T47D (cell line): ENCODE measurements around the gene BCAS3.

Experiments
- DNase-seq, 2 experiments: peaks; one replicate each; pipeline versions ENCODE4 v3.0.0 to v3.0.0-alpha.2; 2011 to 2012; ENCODE audit warnings: low read depth in 1 of 2, low spot score in 1 of 2
- JUND ChIP-seq: IDR thresholded peaks from 2 replicates; pipeline ENCODE4 v1.6.1; 2012; ENCODE audit warnings: low read depth
- in situ Hi-C: cut with HindIII; loops from 2 replicates; pipeline ENCODE4 v1.10.0; 2016; ENCODE audit warnings: low sequenced_read_pairs, low pct_unique_long_range_greater_than_20kb

BCAS3 gene

DNA sequence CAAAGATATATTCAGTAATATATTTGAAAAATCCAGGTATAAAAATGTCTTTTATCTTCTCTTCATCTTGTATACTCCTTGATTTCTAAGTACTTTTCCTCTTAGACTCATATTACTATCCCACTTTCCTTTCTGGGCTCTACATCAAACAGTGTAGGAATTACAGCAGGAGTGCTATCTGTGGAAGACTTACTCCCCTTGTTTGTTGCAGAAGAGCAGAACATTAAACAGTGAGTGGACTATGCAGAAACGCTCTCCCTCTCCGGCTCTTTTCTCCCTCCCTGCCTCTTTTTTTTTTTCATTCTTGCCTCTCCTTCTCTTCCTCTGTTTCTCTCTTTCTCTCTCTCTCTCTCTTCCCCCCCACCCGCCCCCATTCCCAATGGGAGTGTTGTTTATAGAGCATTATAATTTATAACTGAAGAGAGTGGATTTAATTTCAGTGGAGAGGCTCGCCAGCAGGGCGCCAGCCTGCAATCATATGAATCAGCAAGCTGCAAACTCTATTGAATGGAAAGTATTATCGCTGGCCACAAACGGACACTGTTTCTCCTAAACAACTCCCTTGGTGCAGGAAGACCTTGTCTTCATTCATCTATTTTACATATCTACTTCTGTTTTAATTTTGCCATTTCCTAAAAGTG lies 479.7 kb downstream of the BCAS3 start:
- DNase-seq: peak; percentile 6 to 30
- no peak for TF ChIP-seq JUND
- in situ Hi-C loops: no loop called here

DNA sequence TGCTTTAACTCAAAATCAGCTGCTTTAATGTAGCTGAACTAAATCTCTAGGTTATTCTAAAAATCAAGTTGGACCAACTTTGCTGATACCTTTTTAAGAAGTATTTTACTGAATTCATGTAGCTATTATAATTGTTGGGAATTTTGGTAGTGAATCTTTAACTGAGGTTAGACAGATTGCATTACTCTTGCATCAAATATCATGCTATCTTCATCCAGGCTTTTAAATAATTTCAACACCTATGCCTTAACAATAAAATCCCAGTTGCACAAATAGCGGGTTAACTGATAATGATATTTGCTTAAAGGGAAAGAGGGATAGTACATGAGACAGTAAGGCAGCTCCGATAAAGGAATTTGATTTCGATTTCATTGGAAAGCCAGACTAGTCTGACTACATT lies 480.7 kb downstream of the BCAS3 start:
- in situ Hi-C loops: no loop called here
- TF ChIP-seq JUND: no peak

DNA sequence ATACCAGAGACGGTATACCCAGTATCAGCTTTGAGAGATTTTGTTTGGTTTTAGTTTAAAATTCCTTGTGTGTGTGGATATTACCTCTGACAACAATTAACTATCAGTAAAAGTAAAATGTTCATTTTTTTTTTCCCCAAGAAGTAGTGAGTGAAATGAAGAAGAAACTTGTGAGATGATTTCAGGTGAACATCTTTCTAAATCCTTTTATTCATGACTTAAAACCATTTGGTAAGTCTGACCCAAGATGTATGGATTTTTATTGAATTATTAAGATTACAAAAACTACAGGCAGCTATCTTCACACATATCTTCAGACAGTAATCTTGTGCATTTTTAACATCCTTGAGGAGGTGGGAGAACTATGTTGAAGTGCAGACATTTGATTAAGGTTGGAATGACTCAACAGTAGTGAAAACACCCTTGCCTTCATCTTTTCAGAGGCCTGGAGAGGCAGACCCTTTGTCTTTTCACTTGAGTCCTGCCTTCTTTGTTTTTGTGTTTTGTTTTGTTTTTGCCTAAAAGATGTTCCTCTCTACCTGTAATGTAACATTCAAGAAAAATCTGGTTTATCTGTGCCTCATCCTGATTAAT lies 481.7 kb downstream of the BCAS3 start:
- no peak for TF ChIP-seq JUND
- in situ Hi-C loops: no loop called here
- DNase-seq: no peak

More for the DNA sequence above, 480.7 kb downstream of the BCAS3 start:
- no peak for DNase-seq

DNA sequence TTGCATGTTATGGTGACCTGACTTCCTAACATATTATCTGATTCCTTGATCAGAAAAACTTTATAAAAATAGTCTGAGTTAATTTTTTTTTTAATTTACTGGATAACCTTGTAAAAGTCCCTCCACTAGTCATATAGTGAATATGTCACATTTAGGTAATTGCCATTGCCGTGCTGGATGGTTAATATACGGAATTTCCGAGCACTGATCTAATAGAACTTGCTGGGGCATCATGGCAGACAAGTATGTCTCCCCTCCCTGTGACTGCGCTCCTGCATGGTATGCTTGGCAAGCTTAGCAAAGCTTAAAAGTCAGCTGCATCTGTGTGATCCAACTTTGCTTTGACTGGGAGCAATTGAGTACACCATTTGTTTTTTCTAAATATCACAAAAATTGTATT lies 482.6 kb downstream of the BCAS3 start:
- no peak for DNase-seq
- no peak for TF ChIP-seq JUND
- in situ Hi-C loops: no loop called here

DNA sequence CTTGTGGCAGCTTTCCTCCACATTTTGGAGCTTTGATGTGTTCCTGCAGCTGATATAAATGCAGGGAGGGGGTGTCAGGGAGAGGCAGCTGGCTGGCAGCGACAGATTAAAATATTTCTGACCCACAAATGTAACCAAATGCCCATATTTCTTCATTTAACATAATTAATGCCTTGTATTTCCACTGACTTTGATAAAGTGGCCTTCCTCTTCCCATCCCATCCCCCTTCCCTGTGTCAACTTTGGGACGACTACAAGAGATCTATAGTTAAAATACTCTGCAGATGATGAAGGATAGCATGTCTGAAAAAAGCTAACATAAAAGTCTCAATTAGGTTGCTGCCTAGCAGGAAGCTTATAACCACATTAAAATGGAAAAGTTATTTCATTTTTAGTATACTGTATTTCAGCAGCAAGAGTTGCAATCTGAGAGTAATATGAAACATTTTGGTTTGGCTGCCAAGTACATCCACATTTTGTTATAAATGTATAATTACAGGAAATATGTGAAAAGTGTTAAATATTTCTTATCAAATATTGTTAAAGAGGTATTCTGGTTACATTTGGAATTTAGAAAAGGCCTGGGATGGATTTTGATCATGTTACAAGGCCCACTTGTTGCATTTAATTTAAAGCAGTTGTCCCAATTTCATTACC lies 483.3 kb downstream of the BCAS3 start:
- DNase-seq: no peak
- in situ Hi-C loops: no loop called here
- no peak for TF ChIP-seq JUND

DNA sequence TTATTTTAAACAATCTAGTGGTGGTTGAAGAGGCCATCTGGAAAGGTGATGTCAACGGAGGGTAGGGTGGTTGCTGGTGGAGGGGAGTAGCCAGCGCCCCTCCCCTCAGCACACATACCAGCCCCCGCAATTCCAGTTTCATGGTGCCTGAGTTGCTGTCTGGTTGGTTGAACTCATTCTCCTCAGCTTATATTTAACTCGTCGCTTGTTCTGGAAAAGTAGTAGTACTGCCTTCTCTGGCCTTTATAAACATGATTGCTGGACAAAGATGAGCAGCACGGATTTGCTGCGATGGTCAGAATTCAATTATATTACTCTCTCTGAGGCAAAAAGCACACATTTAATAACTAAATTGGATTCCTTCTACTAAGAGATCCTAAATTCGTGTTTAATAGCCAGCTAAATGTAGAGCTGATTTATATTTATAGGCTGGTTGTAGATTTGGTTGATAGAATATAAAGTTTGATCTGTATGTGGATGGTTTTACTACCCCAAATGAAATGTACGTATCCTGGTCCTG lies 484.0 kb downstream of the BCAS3 start:
- in situ Hi-C loops: no loop called here
- DNase-seq: no peak
- no peak for TF ChIP-seq JUND

DNA sequence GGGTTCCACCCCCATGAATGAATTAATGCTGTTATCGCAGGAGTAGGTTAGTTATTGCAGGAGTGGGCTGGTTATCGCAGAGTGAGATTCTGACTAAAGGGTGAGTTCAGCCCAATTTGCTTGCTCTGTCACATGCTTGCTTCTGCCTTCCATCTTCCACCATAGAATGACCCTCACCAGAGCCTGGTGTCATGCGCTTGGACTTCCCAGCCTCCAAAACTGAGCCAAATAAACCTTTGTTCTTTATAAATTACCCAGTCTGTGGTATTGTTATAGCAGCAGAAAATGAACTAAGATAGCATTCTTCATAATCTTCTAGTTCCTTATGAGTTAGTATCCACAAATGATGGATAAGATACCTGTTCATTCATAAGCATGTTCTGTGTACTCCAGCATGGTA lies 486.9 kb downstream of the BCAS3 start:
- in situ Hi-C loops: no loop called here
- TF ChIP-seq JUND: no peak
- DNase-seq: no peak

DNA sequence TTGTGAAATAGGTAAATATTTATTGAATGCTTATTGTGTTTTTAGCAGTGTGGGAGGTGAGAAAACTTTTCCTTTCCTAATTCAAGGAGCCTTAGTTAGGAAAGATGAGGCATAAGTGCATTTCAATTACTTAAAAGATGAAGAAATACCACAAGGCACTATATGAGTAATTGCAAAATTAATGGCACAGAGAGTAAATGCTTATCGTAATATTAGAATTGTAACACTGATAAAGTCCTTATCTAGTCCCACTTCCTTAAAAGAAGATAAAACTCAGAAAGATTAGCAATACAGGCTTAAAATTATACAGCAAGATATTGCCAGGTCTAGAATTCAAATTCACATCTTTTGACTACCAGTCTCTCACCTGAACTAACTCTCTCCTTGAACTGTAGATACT lies 489.4 kb downstream of the BCAS3 start:
- no peak for TF ChIP-seq JUND
- in situ Hi-C loops: no loop called here
- DNase-seq: no peak

DNA sequence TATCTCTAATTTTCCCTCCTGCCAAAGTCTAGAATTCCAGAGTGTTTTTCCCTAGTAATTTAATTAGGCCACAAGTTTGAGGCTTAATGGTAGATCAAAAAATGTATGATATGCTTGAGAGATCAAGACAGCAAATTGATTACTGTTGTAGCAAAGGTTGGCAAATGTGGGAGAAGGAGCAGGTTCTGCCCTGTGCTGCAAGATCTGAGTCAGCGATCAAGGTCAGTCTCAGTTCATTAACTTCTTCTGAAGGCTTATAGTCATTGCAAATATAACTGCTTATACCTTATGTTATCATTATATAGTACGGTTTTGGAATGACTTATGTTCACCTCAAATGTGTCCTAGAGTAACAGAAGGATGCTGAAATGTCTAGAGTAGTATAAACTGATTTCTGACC lies 490.9 kb downstream of the BCAS3 start:
- DNase-seq: no peak
- no peak for TF ChIP-seq JUND
- in situ Hi-C loops: no loop called here

DNA sequence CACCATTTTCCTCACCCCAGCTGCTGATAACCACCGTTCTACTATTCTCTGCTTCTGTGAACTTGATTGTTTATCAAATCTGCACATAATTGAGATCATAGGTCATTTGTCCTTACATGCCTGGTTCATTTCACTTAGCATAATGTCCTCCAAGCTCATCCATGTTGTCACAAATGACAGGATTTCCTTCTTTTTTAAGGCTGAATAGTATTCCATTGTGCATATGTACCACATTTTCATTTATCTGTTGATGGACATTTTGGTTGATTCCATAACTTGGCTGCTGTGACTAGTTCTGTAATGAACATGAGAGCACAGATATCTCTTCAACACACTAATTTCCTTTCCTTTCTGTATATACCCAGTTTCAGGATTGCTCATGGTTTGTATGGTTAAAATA lies 496.7 kb downstream of the BCAS3 start:
- in situ Hi-C loops: no loop called here
- no peak for TF ChIP-seq JUND
- DNase-seq: no peak

DNA sequence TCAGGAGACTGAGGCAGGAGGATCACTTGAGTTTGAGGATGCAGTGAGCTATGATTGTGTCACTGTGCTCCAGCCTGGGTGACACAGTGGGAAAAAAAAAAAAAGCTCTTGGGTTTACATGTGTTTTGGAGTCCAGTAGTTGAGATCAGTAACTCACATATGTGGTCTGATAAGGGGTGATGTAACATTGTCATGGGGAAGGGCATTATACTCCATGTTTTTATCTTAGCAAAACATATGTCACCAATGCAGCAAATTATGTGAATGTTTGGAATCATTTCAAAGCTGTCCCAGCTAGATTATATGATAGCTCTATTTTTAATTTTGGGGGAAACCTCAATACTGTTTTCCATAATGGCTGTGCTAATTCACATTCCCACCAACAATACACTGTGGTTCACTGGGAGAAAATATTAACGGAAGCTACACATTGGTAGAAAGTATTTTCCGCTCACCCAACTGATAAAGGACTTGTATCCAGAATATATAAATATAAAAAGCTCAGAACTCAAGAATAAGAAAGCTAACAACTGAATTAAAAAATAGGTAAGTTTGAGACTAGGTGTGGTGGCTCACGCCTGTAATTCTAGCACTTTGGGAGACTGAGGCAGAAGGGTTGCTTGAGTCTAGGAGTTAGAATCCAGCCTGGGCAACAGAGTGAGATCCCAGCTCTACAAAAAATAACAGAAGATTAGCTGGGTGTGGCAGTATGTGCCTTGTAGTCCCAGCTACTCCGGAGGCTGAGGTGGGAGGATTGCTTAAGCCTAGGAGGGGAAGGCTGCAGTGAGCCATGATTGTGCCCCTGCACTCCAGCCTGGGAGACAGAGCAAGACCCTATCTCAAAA lies 497.9 kb downstream of the BCAS3 start:
- in situ Hi-C loops: no loop called here
- DNase-seq: no peak
- no peak for TF ChIP-seq JUND

DNA sequence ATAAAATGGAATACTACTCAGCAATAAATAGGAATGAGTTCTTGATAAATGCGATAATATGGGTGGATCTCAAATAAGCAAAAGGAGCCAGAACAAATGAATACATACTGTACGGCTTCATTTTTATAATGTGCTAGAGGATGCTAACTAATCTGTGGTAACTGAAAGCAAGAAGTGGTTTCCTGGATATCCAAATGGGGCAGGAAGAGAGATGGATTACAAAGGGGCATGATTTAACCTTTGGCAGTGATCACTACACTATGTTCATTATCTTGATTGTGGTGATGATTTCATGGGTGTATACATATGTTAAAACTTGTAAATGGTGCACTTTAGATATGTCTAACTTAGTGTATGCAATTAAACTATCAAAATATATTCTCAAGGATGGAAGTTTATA lies 499.7 kb downstream of the BCAS3 start:
- no peak for TF ChIP-seq JUND
- in situ Hi-C loops: no loop called here
- DNase-seq: no peak
